ENCODE results near the gene CALY.
A peak's percentile ranks its signal among the peaks of the same experiment; 100 is the strongest.
"Not testable (repeated sequence)": the region's sequence is repeated elsewhere in the genome, so short reads cannot be mapped to it uniquely, and the experiment has no call there.

CALY gene

GRCh38 chr10:133367461-133367860 is 30.8 kb upstream of the CALY start:
- not testable (repeated sequence) for FAIRE-seq; DNase-seq (ENCODE audit: insufficient read length, low spot score)

GRCh38 chr10:133366751-133367150 is 30.1 kb upstream of the CALY start:
- FAIRE-seq, result no peak
- no peak for DNase-seq (ENCODE audit: insufficient read length, low spot score)

GRCh38 chr10:133366130-133366478 is 29.4 kb upstream of the CALY start:
- DNase-seq (ENCODE audit: insufficient read length, low spot score) (no peak), FAIRE-seq (no peak)

GRCh38 chr10:133365461-133366129 is 28.9 kb upstream of the CALY start:
- FAIRE-seq, result no peak
- DNase-seq (ENCODE audit: insufficient read length, low spot score), result no peak

GRCh38 chr10:133364645-133365431 is 28.1 kb upstream of the CALY start:
- DNase-seq (ENCODE audit: insufficient read length, low spot score) (no peak), FAIRE-seq (no peak)

- FAIRE-seq (no peak), DNase-seq (ENCODE audit: insufficient read length, low spot score) (no peak)
Observed at GRCh38 chr10:133362846-133363245, 26.1 kb upstream of the CALY start.

GRCh38 chr10:133361773-133362441 is 25.2 kb upstream of the CALY start:
- FAIRE-seq, result peak; percentile 75

GRCh38 chr10:133361227-133361626 is 24.5 kb upstream of the CALY start:
- FAIRE-seq, result no peak
- no peak for DNase-seq (ENCODE audit: insufficient read length, low spot score)

More at GRCh38 chr10:133361773-133362441, 25.2 kb upstream of the CALY start:
- DNase-seq (ENCODE audit: insufficient read length, low spot score), result no peak

- no peak for DNase-seq (ENCODE audit: insufficient read length, low spot score)
- FAIRE-seq, result no peak
Observed at GRCh38 chr10:133359972-133360610, 23.4 kb upstream of the CALY start.

- FAIRE-seq, result no peak
- DNase-seq (ENCODE audit: insufficient read length, low spot score), result no peak
Observed at GRCh38 chr10:133359554-133359971, 22.9 kb upstream of the CALY start.

- no peak for DNase-seq (ENCODE audit: insufficient read length, low spot score)
- FAIRE-seq, result no peak
Observed at GRCh38 chr10:133358925-133359310, 22.2 kb upstream of the CALY start.

- DNase-seq (ENCODE audit: insufficient read length, low spot score) (no peak), FAIRE-seq (no peak)
Observed at GRCh38 chr10:133358162-133358924, 21.6 kb upstream of the CALY start.

GRCh38 chr10:133357285-133358161 is 20.8 kb upstream of the CALY start, which contains the start of gene FUOM:
TSS of gene FUOM (minus strand) at chr10:133358019. CDS start at chr10:133358007, 12 bp downstream.
- FAIRE-seq, result peak; percentile 62
- DNase-seq (ENCODE audit: insufficient read length, low spot score), result peak; percentile 94

GRCh38 chr10:133356549-133357284 is 20.0 kb upstream of the CALY start:
- FAIRE-seq (no peak), DNase-seq (ENCODE audit: insufficient read length, low spot score) (no peak)

GRCh38 chr10:133355991-133356390 is 19.3 kb upstream of the CALY start:
- no peak for DNase-seq (ENCODE audit: insufficient read length, low spot score)
- FAIRE-seq, result no peak

- FAIRE-seq (no peak), DNase-seq (ENCODE audit: insufficient read length, low spot score) (no peak)
Observed at GRCh38 chr10:133355266-133355665, 18.6 kb upstream of the CALY start.

- no peak for FAIRE-seq
Observed at GRCh38 chr10:133354672-133355240, 18.1 kb upstream of the CALY start.

GRCh38 chr10:133353988-133354605 is 17.4 kb upstream of the CALY start:
- FAIRE-seq, result no peak
- no peak for DNase-seq (ENCODE audit: insufficient read length, low spot score)

More at GRCh38 chr10:133354672-133355240, 18.1 kb upstream of the CALY start:
- no peak for DNase-seq (ENCODE audit: insufficient read length, low spot score)

Measured in GM19239 (cell line).